WTC11 (cell line): ENCODE data around the gene ZNF799.

ENCODE experiments used
- ATF3 ChIP-seq: sonication (generic); formaldehyde crosslinking; conservative IDR thresholded peaks from 2 replicates; pipeline ENCODE4 v1.8.1; 2022; ENCODE audit warnings: mild to moderate bottlenecking, missing genetic modification reagents
- CREB1 ChIP-seq: sonication (generic); formaldehyde crosslinking; IDR thresholded peaks from 2 replicates; pipeline ENCODE4 v1.8.0; 2023; ENCODE audit warnings: mild to moderate bottlenecking, missing genetic modification reagents
- CTCF ChIP-seq: fragments of 200-600 bp; IDR thresholded peaks from 2 replicates; pipeline ENCODE4 v1.8.0; 2022; ENCODE audit warnings: antibody characterized with exemption
- NFYB ChIP-seq: sonication (generic); formaldehyde crosslinking; conservative IDR thresholded peaks from 2 replicates; pipeline ENCODE4 v1.8.0; 2022; ENCODE audit warnings: low read depth, missing genetic modification reagents
- PREB ChIP-seq: sonication (generic); formaldehyde crosslinking; IDR thresholded peaks from 2 replicates; pipeline ENCODE4 v1.8.1; 2022; ENCODE audit warnings: mild to moderate bottlenecking, missing genetic modification reagents, moderate library complexity, borderline replicate concordance
- SP1 ChIP-seq: sonication (generic); formaldehyde crosslinking; conservative IDR thresholded peaks from 2 replicates; pipeline ENCODE4 v1.8.1; 2022; ENCODE audit warnings: missing genetic modification reagents
- TEAD4 ChIP-seq: sonication (generic); formaldehyde crosslinking; IDR thresholded peaks from 2 replicates; pipeline ENCODE4 v1.8.0; 2022; ENCODE audit warnings: mild to moderate bottlenecking, missing genetic modification reagents
- USF1 ChIP-seq: sonication (generic); formaldehyde crosslinking; IDR thresholded peaks from 2 replicates; pipeline ENCODE4 v1.8.0; 2022; ENCODE audit warnings: mild to moderate bottlenecking, missing genetic modification reagents
- ZNF232 ChIP-seq: sonication (generic); formaldehyde crosslinking; IDR thresholded peaks from 2 replicates; pipeline ENCODE4 v1.8.0; 2022; ENCODE audit warnings: mild to moderate bottlenecking, missing genetic modification reagents
- TF ChIP-seq, protein P1 (sequence below): sonication (generic); formaldehyde crosslinking; IDR thresholded peaks from 2 replicates; pipeline ENCODE4 v1.8.1; 2023; ENCODE audit warnings: mild to moderate bottlenecking, missing genetic modification reagents, moderate library complexity
- TF ChIP-seq, protein P2 (sequence below): sonication (generic); formaldehyde crosslinking; IDR thresholded peaks from 2 replicates; pipeline ENCODE4 v1.8.1; 2022; ENCODE audit warnings: mild to moderate bottlenecking, moderate library complexity, missing genetic modification reagents
- TF ChIP-seq, protein P3 (sequence below): sonication (generic); formaldehyde crosslinking; IDR thresholded peaks from 2 replicates; pipeline ENCODE4 v1.8.0; 2022; ENCODE audit warnings: mild to moderate bottlenecking, missing genetic modification reagents
- TF ChIP-seq, protein P4 (sequence below): sonication (generic); formaldehyde crosslinking; IDR thresholded peaks from 2 replicates; pipeline ENCODE4 v1.8.0; 2023; ENCODE audit warnings: mild to moderate bottlenecking, missing genetic modification reagents
- TF ChIP-seq, protein P5 (sequence below): sonication (generic); formaldehyde crosslinking; IDR thresholded peaks from 2 replicates; pipeline ENCODE4 v1.8.0; 2022; ENCODE audit warnings: mild to moderate bottlenecking, missing genetic modification reagents

DNA sequence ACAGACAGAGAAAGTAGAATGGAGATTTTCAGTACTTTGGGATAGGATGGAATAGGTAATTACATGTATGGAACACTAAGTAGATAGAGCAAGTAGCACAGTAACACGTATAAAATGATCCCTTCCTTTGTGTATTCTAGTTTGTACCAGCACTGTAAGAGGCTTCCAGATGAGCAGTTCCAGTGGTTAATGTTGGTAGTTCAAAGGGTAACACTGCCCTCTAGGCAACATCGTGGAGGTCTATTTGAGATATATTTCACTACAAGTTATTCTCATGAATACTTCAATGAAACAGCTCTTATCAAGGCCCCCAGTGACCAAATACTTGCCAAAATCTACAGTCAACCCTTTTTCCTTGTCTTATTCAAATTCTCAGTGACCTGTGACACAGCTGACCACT lies 54.2 kb downstream of the ZNF799 start:
- TF ChIP-seq CTCF (no peak), ATF3 (no peak), SP1 (CRISPR knock-in tag) (no peak), USF1 (CRISPR knock-in tag) (no peak), ZNF232 (CRISPR knock-in tag) (no peak), NFYB (CRISPR knock-in tag) (no peak), PREB (CRISPR knock-in tag) (no peak), CREB1 (CRISPR knock-in tag) (no peak), TEAD4 (CRISPR knock-in tag) (no peak)
- TF ChIP-seq, protein P1, sequence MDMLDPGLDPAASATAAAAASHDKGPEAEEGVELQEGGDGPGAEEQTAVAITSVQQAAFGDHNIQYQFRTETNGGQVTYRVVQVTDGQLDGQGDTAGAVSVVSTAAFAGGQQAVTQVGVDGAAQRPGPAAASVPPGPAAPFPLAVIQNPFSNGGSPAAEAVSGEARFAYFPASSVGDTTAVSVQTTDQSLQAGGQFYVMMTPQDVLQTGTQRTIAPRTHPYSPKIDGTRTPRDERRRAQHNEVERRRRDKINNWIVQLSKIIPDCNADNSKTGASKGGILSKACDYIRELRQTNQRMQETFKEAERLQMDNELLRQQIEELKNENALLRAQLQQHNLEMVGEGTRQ, result no peak
- TF ChIP-seq, protein P2, sequence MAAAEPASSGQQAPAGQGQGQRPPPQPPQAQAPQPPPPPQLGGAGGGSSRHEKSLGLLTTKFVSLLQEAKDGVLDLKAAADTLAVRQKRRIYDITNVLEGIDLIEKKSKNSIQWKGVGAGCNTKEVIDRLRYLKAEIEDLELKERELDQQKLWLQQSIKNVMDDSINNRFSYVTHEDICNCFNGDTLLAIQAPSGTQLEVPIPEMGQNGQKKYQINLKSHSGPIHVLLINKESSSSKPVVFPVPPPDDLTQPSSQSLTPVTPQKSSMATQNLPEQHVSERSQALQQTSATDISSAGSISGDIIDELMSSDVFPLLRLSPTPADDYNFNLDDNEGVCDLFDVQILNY (CRISPR knock-in tag), result no peak
- TF ChIP-seq, protein P3, sequence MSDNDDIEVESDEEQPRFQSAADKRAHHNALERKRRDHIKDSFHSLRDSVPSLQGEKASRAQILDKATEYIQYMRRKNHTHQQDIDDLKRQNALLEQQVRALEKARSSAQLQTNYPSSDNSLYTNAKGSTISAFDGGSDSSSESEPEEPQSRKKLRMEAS (CRISPR knock-in tag), result no peak
- TF ChIP-seq, protein P4, sequence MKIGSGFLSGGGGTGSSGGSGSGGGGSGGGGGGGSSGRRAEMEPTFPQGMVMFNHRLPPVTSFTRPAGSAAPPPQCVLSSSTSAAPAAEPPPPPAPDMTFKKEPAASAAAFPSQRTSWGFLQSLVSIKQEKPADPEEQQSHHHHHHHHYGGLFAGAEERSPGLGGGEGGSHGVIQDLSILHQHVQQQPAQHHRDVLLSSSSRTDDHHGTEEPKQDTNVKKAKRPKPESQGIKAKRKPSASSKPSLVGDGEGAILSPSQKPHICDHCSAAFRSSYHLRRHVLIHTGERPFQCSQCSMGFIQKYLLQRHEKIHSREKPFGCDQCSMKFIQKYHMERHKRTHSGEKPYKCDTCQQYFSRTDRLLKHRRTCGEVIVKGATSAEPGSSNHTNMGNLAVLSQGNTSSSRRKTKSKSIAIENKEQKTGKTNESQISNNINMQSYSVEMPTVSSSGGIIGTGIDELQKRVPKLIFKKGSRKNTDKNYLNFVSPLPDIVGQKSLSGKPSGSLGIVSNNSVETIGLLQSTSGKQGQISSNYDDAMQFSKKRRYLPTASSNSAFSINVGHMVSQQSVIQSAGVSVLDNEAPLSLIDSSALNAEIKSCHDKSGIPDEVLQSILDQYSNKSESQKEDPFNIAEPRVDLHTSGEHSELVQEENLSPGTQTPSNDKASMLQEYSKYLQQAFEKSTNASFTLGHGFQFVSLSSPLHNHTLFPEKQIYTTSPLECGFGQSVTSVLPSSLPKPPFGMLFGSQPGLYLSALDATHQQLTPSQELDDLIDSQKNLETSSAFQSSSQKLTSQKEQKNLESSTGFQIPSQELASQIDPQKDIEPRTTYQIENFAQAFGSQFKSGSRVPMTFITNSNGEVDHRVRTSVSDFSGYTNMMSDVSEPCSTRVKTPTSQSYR (CRISPR knock-in tag), result no peak
- TF ChIP-seq, protein P5, sequence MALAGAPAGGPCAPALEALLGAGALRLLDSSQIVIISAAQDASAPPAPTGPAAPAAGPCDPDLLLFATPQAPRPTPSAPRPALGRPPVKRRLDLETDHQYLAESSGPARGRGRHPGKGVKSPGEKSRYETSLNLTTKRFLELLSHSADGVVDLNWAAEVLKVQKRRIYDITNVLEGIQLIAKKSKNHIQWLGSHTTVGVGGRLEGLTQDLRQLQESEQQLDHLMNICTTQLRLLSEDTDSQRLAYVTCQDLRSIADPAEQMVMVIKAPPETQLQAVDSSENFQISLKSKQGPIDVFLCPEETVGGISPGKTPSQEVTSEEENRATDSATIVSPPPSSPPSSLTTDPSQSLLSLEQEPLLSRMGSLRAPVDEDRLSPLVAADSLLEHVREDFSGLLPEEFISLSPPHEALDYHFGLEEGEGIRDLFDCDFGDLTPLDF (CRISPR knock-in tag), result no peak
